ENCODE results near the gene DIDO1.

GRCh38 chr20:62864207-62864606 is 62.1 kb downstream of the DIDO1 start:
- no peak for TF ChIP-seq CTCF (IDR thresholded peaks at IDR 0.05)
- TF ChIP-seq POLR2A (IDR thresholded peaks at IDR 0.05), result no peak
- TF ChIP-seq POLR2AphosphoS5 (IDR thresholded peaks at IDR 0.05), result no peak
